ENCODE measurements around the gene FAAP24. TPM values are rescaled to one million over a fixed set of nuclear protein-coding genes. Genes with fewer than 3 reads are reported as not detected.

Gene FAAP24
- total and polyA plus RNA-seq, 2 donors (not counting 3 experiments of a cell fraction or from before 2014, with no cell fraction given) = 2.0 to 4.4 TPM

DNA sequence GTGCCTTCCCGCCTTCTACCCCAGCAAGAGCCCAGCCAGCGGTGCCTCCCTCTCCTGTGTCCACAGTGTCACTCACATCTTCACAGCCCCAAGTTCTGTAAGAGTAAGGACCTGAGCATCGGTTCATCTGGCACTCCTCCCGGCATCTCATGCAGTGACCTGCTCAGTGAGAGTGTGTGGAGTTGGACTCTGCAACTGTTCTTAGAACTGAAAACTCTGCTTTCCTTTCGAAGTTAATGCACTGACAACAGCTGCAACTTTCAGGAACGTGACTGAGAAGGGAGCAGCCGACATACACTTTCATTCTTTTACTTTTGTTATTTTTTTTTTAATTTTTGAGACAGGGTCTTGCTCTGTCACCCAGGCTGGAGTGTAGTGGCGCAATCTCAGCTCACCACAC lies 41.5 kb upstream of the FAAP24 start:
- Histone ChIP-seq H3K27ac (ENCODE audit: insufficient read depth, low read depth, low read length) (no peak overlapping the region), H3K79me2 (ENCODE audit: control insufficient read depth, insufficient read depth, low read length) (no peaks in the 10 kb centered on the region), H3K9me1 (replicated peaks; ENCODE audit: control insufficient read depth, extremely low read depth, insufficient read depth, low read length) (no peaks in the 10 kb centered on the region), H3K27me3 (ENCODE audit: control insufficient read depth in 2 of 2, insufficient read depth in 2 of 2, low read length in 2 of 2) (no peaks in the 10 kb centered on the region), H3K4me3 (replicated peaks in 1 of 3; ENCODE audit: insufficient read depth in 1 of 3, low read depth in 1 of 3, low read length in 3 of 3) (no peak overlapping the region), H2AFZ (ENCODE audit: low read depth, low read length) (no peak overlapping the region), H3K36me3 (ENCODE audit: control insufficient read depth in 2 of 2, extremely low read depth in 1 of 2, insufficient read depth in 2 of 2, low read length in 2 of 2) (peaks cover 0 to 7% of the 10 kb centered on the region in 2 experiments), H3K9me3 (replicated peaks; ENCODE audit: control insufficient read depth, insufficient read depth, low read length) (no peaks in the 10 kb centered on the region), H3K4me2 (ENCODE audit: insufficient read depth, low read length) (no peak overlapping the region), H4K20me1 (replicated peaks; ENCODE audit: control insufficient read depth, extremely low read depth, insufficient read depth, low read length) (no peaks in the 10 kb centered on the region), H3K4me1 (ENCODE audit: control insufficient read depth, extremely low read depth, insufficient read depth, low read length) (no peaks in the 10 kb centered on the region), H3K9ac (replicated peaks; ENCODE audit: extremely low read depth, insufficient read depth, low read length) (no peak overlapping the region)
- intact Hi-C loops (cut with micrococcal nuclease) = no loop called here
- no peak for DNase-seq (ENCODE audit: low read depth, low spot score)
- ChIA-PET CTCF (no interaction called here), POLR2A (no interaction called here)
- no peak for FAIRE-seq
- TF ChIP-seq POLR2A (IDR thresholded peaks at IDR 0.05; ENCODE audit: low read depth, low read length) (no peak), GATA2 (IDR thresholded peaks at IDR 0.05; ENCODE audit: insufficient read depth, insufficient read length, low read depth, low read length) (no peak)
- no TSS peak for BruUV-seq (replicated peaks)
- dilution Hi-C loops (cut with MboI; ENCODE audit: extremely low pct_ligation_motif_present, low sequenced_read_pairs) = no loop called here

- CTCF ChIA-PET = no interaction called here
- no TSS peak for BruUV-seq (replicated peaks)
These were observed 38.5 kb upstream of the FAAP24 start for GRCh38 chr19:32933571-32933970.

More at GRCh38 chr19:32933571-32933970, 38.5 kb upstream of the FAAP24 start:
- H3K4me2 ChIP-seq (ENCODE audit: insufficient read depth, low read length) = no peak overlapping the region
- no peaks in the 10 kb centered on the region for H3K9me1 ChIP-seq (replicated peaks; ENCODE audit: control insufficient read depth, extremely low read depth, insufficient read depth, low read length)
- H3K27me3 ChIP-seq (ENCODE audit: control insufficient read depth in 2 of 2, insufficient read depth in 2 of 2, low read length in 2 of 2) = no peaks in the 10 kb centered on the region
- H3K9me3 ChIP-seq (replicated peaks; ENCODE audit: control insufficient read depth, insufficient read depth, low read length) = no peaks in the 10 kb centered on the region
- POLR2A ChIA-PET = no interaction called here
- no peak for DNase-seq (ENCODE audit: low read depth, low spot score)
- H3K4me1 ChIP-seq (ENCODE audit: control insufficient read depth, extremely low read depth, insufficient read depth, low read length) = no peaks in the 10 kb centered on the region
- intact Hi-C loops (cut with micrococcal nuclease) (no loop called here), dilution Hi-C loops (cut with MboI; ENCODE audit: extremely low pct_ligation_motif_present, low sequenced_read_pairs) (no loop called here)
- no peak for FAIRE-seq
- peaks cover 2 to 20% of the 10 kb centered on the region in 2 experiments for H3K36me3 ChIP-seq (ENCODE audit: control insufficient read depth in 2 of 2, extremely low read depth in 1 of 2, insufficient read depth in 2 of 2, low read length in 2 of 2)
- H3K4me3 ChIP-seq (replicated peaks in 1 of 3; ENCODE audit: insufficient read depth in 1 of 3, low read depth in 1 of 3, low read length in 3 of 3) = no peak overlapping the region
- H3K79me2 ChIP-seq (ENCODE audit: control insufficient read depth, insufficient read depth, low read length) = no peaks in the 10 kb centered on the region
- no peaks in the 10 kb centered on the region for H4K20me1 ChIP-seq (replicated peaks; ENCODE audit: control insufficient read depth, extremely low read depth, insufficient read depth, low read length)
- TF ChIP-seq CTCF (IDR thresholded peaks at IDR 0.05; ENCODE audit: extremely low read depth in 1 of 2, insufficient read depth in 1 of 2, low read depth in 1 of 2, low read length in 2 of 2) = no peak
- TF ChIP-seq POLR2A (IDR thresholded peaks at IDR 0.05; ENCODE audit: low read depth, low read length) = no peak
- TF ChIP-seq, protein P1, sequence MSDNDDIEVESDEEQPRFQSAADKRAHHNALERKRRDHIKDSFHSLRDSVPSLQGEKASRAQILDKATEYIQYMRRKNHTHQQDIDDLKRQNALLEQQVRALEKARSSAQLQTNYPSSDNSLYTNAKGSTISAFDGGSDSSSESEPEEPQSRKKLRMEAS (IDR thresholded peaks at IDR 0.05; ENCODE audit: insufficient read depth, insufficient read length) = no peak
- TF ChIP-seq FOS (IDR thresholded peaks at IDR 0.05; ENCODE audit: borderline replicate concordance, insufficient read depth, low read length) = no peak
- no peak for TF ChIP-seq GATA2 (IDR thresholded peaks at IDR 0.05; ENCODE audit: insufficient read depth, insufficient read length, low read depth, low read length)
- no peak overlapping the region for H3K9ac ChIP-seq (replicated peaks; ENCODE audit: extremely low read depth, insufficient read depth, low read length)
- H2AFZ ChIP-seq (ENCODE audit: low read depth, low read length) = no peak overlapping the region
- H3K27ac ChIP-seq (ENCODE audit: insufficient read depth, low read depth, low read length) = no peak overlapping the region

All from endothelial cell of umbilical vein (primary cell).